GM19023 (cell line): Measurements from ENCODE around the gene SCN9A.
"Not testable (repeated sequence)": the region's sequence is repeated elsewhere in the genome, so short reads cannot be mapped to it uniquely, and the experiment has no call there.

Experiments used
- ATAC-seq: cut with Tn5 transposase; IDR thresholded peaks from one replicate; pipeline ENCODE4 v1.9.1; 2021; ENCODE audit warnings: mild to moderate bottlenecking, moderate library complexity; ENCODE audit not compliant: unreplicated experiment

The SCN9A gene

DNA sequence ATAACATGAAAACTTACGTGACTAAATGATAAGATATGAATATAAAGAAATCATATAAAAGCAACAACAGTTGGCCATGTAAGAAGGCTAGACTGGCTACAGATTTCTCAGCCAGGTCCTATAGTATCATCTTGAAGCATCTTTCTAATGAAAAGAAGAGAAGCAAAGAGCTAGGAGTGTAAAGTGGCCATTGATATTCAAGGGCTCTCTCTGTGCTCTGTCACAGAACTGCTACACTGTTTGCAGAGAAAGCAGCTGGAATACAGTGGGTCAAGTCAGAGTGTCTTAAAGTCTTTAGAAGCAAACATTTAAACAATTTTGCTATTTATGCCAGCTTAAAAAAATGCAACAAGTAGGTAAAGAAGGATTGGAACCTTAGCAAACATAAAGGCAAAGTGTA lies 118.8 kb downstream of the SCN9A start:
- ATAC-seq, result no peak

GRCh38 chr2:166249318-166249717 lies 126.4 kb downstream of the SCN9A start:
- no peak for ATAC-seq

DNA sequence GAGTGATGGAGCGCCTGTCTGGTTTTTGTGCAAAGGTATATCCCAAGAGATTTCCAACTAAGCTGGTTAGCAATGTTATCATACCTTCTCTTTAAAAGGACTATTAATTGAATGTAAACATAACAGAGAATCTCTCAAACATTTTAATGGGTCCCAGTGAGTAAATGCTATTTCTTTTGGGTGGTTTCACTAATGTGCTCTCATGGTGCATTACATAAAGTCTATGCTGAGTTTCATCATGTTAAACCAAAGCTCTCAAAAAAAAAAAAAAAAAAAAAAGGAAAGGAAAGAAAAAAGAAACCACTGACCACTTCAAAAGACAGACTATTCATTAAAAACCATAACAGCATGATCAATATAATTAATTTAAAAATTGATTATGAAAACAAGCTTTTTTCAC lies 128.8 kb downstream of the SCN9A start:
- ATAC-seq, result no peak

DNA sequence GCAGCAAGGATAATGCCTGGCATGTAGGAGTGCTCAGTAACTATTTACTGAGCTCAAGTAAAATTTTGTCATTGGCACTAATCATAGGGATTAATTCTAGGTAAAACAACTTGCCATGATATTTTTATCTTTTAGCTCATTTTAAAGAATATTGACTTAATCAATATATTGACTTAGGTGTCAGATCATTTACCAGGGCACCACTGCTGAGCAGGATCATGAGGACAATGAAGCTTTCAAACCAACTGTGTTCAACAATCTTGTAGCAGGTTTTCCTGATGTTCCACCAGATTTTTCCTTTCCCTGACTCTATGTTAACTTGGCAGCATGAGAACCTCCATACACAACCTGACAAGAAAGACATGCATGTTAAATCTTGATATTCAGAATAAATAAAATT lies 133.4 kb downstream of the SCN9A start:
- ATAC-seq, result no peak

GRCh38 chr2:166240387-166241313 lies 135.1 kb downstream of the SCN9A start:
- ATAC-seq, result no peak

DNA sequence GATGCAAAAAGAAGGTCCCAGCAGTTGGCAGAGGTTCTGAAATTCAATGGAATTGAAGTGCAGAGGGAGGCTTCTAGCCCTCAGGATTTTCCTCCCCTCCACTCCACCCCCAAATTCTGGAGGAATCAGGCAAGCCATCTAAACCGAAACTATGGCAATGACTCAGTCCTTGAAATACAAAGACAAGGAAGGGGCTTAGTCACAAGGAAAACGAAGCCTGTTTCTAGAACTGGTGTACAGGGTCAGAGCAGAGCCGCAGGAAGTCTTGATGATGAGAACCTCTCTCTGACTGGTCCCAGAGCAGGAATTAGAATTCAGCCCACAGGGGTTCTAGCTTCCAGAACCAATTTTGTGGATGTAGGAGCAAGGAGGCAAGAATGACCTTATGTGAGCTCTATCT lies 136.2 kb downstream of the SCN9A start:
- ATAC-seq, result no peak

- ATAC-seq, result no peak
Observed at GRCh38 chr2:166238176-166238575, 137.6 kb downstream of the SCN9A start.

- no peak for ATAC-seq
Observed at GRCh38 chr2:166234112-166234846, 141.5 kb downstream of the SCN9A start.

GRCh38 chr2:166233244-166233643 lies 142.5 kb downstream of the SCN9A start:
- no peak for ATAC-seq

GRCh38 chr2:166230724-166231070 lies 145.0 kb downstream of the SCN9A start:
- ATAC-seq, result no peak

GRCh38 chr2:166230024-166230723 lies 145.6 kb downstream of the SCN9A start:
- ATAC-seq, result no peak

GRCh38 chr2:166229678-166230023 lies 146.1 kb downstream of the SCN9A start:
- ATAC-seq, result no peak

- ATAC-seq, result no peak
Observed at GRCh38 chr2:166224197-166224596, 151.5 kb downstream of the SCN9A start.

GRCh38 chr2:166223298-166223697 lies 152.4 kb downstream of the SCN9A start:
- ATAC-seq, result no peak

- no peak for ATAC-seq
Observed at GRCh38 chr2:166211079-166211478, 164.7 kb downstream of the SCN9A start.

DNA sequence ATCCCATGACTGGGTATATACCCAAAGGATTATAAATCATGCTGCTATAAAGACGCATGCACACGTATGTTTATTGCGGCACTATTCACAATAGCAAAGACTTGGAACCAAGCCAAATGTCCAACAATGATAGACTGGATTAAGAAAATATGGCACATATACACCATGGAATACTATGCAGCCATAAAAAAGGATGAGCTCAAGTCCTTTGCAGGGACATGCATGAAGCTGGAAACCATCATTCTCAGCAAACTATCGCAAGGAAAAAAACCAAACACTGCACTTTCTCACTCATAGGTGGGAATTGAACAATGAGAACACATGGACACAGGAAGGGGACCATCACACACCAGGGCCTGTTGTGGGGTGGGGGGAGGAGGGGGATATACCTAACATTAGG lies 165.8 kb downstream of the SCN9A start:
- ATAC-seq, result not testable (repeated sequence)

DNA sequence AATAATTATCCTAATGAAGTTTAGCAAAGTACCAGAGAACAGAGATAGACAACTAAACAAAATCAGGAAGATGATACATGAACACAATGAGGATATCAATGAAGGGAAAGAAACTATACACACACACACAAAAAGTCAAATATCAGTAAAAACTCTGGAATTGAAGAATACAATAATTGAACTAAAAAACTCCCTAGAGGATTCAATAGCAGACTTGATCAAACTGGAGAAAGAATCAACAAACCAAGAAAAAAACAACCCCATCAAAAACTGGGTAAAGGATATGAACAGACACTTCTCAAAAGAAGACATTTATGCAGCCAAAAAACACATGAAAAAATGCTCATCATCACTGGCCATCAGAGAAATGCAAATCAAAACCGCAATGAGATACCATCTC lies 166.4 kb downstream of the SCN9A start:
- not testable (repeated sequence) for ATAC-seq

DNA sequence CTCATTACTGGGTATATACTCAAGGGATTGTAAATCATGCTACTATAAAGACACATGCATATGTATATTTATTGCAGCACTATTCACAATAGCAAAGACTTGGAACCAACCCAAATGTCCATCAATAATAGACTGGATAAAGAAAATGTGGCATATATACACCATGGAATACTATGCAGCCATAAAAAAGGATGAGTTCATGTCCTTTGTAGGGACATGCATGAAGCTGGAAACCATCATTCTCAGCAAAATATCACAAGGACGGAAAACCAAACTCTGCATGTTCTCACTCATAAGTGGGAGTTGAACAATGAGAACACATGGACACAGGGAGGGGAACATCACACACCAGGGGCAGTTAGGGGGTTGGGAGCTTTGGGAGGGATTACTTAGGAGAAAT lies 169.6 kb downstream of the SCN9A start:
- not testable (repeated sequence) for ATAC-seq

- no peak for ATAC-seq
Observed at GRCh38 chr2:166202778-166203177, 173.0 kb downstream of the SCN9A start.

DNA sequence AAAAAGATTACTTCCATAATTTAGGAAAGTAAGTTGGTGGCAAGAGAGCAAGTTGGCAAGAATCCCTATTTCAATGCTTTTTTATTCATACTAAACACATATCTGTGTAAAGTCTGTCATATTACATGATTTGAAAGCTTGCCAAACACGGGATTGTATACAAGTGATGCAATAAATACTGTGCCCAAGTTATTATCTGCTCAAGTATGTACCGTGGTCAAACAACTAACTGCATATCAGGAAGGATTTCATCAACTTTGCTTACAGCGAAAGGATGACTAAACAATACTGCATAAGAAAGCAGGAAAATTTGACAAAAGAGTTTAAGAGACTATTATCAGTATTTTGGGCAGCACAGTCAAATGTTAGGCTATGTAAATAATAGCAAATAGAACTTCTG lies 178.3 kb downstream of the SCN9A start:
- no peak for ATAC-seq

DNA sequence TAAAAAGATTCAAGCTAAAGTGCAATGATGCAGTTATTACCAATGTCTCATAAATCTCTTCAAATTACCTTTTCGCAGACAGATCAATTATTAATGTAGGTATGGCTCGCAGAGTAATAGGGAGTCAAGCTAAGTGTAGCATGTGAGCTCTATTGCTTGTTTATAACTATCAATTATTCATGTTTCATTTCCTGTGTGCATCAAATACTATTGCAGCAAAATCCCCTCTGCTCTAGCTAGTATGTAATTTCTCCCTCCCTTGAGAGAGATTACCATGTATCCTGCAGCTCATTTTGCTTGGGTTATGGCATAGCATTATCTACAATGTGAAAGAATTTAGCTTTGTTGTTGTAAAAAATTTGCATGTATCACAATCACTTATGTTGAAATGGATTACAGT lies 182.3 kb downstream of the SCN9A start:
- no peak for ATAC-seq

DNA sequence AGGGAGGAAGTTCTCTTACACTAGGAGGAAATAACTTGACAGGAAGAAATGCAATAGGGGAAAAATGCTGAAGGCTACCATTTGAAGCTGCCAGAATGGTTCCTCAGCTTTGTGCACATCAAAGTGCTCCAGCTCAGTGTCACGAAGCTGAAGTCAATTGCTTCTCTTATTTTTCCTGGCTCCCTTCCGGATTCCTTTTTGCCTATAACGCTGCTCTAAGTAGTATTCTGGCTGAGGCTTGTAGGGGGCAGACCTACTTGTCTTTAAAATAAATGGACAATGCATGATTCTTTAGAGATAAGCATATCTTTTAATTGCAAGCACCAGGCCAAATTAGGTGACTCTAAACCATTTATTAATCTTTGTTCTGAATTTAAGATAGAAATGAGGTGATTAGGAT lies 187.7 kb downstream of the SCN9A start:
- no peak for ATAC-seq
